Measurements from ENCODE around the gene RLN3. TPM values are rescaled to one million over a fixed set of nuclear protein-coding genes. Genes with fewer than 3 reads are reported as not detected.

The RLN3 gene
- total RNA-seq, 4 donors from 2014 or later, result not detected

- WGBS, result 81% methylated on average over 9 of the region's 19 CpGs
- Histone ChIP-seq H3K9me3 (no peaks in the 10 kb centered on the region), H3K27ac (replicated peaks in 1 of 4) (no peak within 1 kb of the TSS), H3K36me3 (no peaks in the 10 kb centered on the region), H3K4me3 (no peak within 1 kb of the TSS), H3K4me1 (peaks cover 5 to 27% (median 23%) of the 10 kb centered on the region in 4 donors), H3K27me3 (peaks cover 0 to 66% (median 23%) of the 10 kb centered on the region in 4 donors)
- no peak for DNase-seq (ENCODE audit: extremely low spot score)
- intact Hi-C loops (cut with DNase I), result no loop called here
- TF ChIP-seq, protein P1, sequence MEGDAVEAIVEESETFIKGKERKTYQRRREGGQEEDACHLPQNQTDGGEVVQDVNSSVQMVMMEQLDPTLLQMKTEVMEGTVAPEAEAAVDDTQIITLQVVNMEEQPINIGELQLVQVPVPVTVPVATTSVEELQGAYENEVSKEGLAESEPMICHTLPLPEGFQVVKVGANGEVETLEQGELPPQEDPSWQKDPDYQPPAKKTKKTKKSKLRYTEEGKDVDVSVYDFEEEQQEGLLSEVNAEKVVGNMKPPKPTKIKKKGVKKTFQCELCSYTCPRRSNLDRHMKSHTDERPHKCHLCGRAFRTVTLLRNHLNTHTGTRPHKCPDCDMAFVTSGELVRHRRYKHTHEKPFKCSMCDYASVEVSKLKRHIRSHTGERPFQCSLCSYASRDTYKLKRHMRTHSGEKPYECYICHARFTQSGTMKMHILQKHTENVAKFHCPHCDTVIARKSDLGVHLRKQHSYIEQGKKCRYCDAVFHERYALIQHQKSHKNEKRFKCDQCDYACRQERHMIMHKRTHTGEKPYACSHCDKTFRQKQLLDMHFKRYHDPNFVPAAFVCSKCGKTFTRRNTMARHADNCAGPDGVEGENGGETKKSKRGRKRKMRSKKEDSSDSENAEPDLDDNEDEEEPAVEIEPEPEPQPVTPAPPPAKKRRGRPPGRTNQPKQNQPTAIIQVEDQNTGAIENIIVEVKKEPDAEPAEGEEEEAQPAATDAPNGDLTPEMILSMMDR (IDR thresholded peaks at IDR 0.05), result no peak
- no peak for TF ChIP-seq POLR2A (IDR thresholded peaks at IDR 0.05; ENCODE audit: low read depth)
- no peak for TF ChIP-seq EP300 (IDR thresholded peaks at IDR 0.05)
- no peak for TF ChIP-seq POLR2AphosphoS5 (IDR thresholded peaks at IDR 0.05)
Observed at GRCh38 chr19:14061751-14062557, 34.0 kb downstream of the RLN3 start, which contains the start of gene PALM3. TSS of gene PALM3 (minus strand) at chr19:14062076. CDS start at chr19:14061980, 96 bp downstream.

- H3K27me3 ChIP-seq, result peaks cover 0 to 61% (median 23%) of the 10 kb centered on the region in 4 donors
- WGBS, result 79% methylated on average over 5 of the region's 5 CpGs
- intact Hi-C loops (cut with DNase I), result no loop called here
Observed at GRCh38 chr19:14062558-14062855, 34.6 kb downstream of the RLN3 start.

GRCh38 chr19:14063105-14063504 lies 35.2 kb downstream of the RLN3 start:
- intact Hi-C loops (cut with DNase I), result no loop called here
- no peak overlapping the region for H3K4me3 ChIP-seq
- WGBS, result 62% methylated on average over 7 of the region's 7 CpGs
- peaks cover 0 to 55% (median 21%) of the 10 kb centered on the region in 4 donors for H3K27me3 ChIP-seq
- H3K4me1 ChIP-seq, result peaks cover 0 to 16% (median 12%) of the 10 kb centered on the region in 4 donors
- no peaks in the 10 kb centered on the region for H3K36me3 ChIP-seq
- DNase-seq (ENCODE audit: extremely low spot score), result no peak
- H3K27ac ChIP-seq (replicated peaks in 1 of 4), result no peak overlapping the region
- H3K9me3 ChIP-seq, result no peaks in the 10 kb centered on the region
- TF ChIP-seq POLR2AphosphoS5 (IDR thresholded peaks at IDR 0.05) (no peak), EP300 (IDR thresholded peaks at IDR 0.05) (no peak), POLR2A (IDR thresholded peaks at IDR 0.05; ENCODE audit: low read depth) (no peak)
- TF ChIP-seq, protein P1 (IDR thresholded peaks at IDR 0.05), result no peak

More at GRCh38 chr19:14062558-14062855, 34.6 kb downstream of the RLN3 start:
- H3K9me3 ChIP-seq, result no peaks in the 10 kb centered on the region
- TF ChIP-seq POLR2AphosphoS5 (IDR thresholded peaks at IDR 0.05), result no peak
- TF ChIP-seq EP300 (IDR thresholded peaks at IDR 0.05), result no peak
- TF ChIP-seq POLR2A (IDR thresholded peaks at IDR 0.05; ENCODE audit: low read depth), result no peak
- TF ChIP-seq, protein P1 (IDR thresholded peaks at IDR 0.05), result no peak
- no peak overlapping the region for H3K27ac ChIP-seq (replicated peaks in 1 of 4)
- no peak for DNase-seq (ENCODE audit: extremely low spot score)
- no peaks in the 10 kb centered on the region for H3K36me3 ChIP-seq
- no peak overlapping the region for H3K4me3 ChIP-seq
- peaks cover 5 to 22% (median 18%) of the 10 kb centered on the region in 4 donors for H3K4me1 ChIP-seq

- Histone ChIP-seq H3K27me3 (peaks cover 0 to 24% (median 2%) of the 10 kb centered on the region in 4 donors), H3K4me3 (no peak overlapping the region), H3K36me3 (no peaks in the 10 kb centered on the region), H3K9me3 (no peaks in the 10 kb centered on the region), H3K27ac (replicated peaks in 1 of 4) (no peak overlapping the region), H3K4me1 (no peaks in the 10 kb centered on the region)
- intact Hi-C loops (cut with DNase I), result no loop called here
- no peak for TF ChIP-seq POLR2A (IDR thresholded peaks at IDR 0.05; ENCODE audit: low read depth)
- no peak for TF ChIP-seq POLR2AphosphoS5 (IDR thresholded peaks at IDR 0.05)
- TF ChIP-seq EP300 (IDR thresholded peaks at IDR 0.05), result no peak
- TF ChIP-seq, protein P1 (IDR thresholded peaks at IDR 0.05), result no peak
- no peak for DNase-seq (ENCODE audit: extremely low spot score)
- WGBS, result 71% methylated on average over 2 of the region's 2 CpGs
Observed at GRCh38 chr19:14066134-14066533, 38.2 kb downstream of the RLN3 start.

Data from esophagus muscularis mucosa (tissue), 4 donors.